Adrenal gland (tissue), 5 donors: ENCODE results near the gene PHACTR2.

ENCODE experiments used
- POLR2A ChIP-seq, 2 donors: fragments of 450-650 bp; IDR thresholded peaks; one replicate each; pipeline ENCODE4 v1.6.1; 2017; ENCODE audit warnings: antibody characterized with exemption in 2 of 2, mild to moderate bottlenecking in 2 of 2, moderate library complexity in 1 of 2
- TF ChIP-seq, protein P1 (sequence below), 6 experiments: fragments of 450-650 bp in 4 of 6; fragments of 200-600 bp in 2 of 6; sonication (generic) in 1 of 6; IDR thresholded peaks; 1 replicate in 5 of 6; 2 replicates in 1 of 6; pipeline versions ENCODE4 v1.5.1 to v1.8.0; 2016 to 2021; ENCODE audit warnings: antibody characterized with exemption in 6 of 6, mild to moderate bottlenecking in 2 of 6, moderate library complexity in 1 of 6
- donor health status: DM: no; HTN: no; CAD: no.

DNA sequence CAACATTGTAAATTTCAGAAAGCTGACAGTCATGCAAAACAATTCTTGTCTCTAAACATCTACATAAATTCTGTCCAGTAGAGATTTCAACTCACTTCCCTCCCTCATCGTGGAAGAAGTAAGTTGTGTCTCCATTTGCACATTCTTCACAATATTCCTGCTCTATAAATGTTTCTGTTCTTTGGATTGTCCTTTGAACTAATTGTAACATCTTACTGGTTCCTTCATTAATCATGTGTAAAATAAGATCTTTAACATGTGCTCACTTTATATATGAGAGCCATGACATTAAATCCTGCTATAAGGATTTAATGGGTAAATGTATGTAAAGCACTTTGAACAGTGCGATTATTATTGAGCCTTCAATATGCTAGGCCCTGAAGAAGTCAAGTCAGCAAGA, 158.4 kb downstream of the PHACTR2 start:
- TF ChIP-seq, protein P1, sequence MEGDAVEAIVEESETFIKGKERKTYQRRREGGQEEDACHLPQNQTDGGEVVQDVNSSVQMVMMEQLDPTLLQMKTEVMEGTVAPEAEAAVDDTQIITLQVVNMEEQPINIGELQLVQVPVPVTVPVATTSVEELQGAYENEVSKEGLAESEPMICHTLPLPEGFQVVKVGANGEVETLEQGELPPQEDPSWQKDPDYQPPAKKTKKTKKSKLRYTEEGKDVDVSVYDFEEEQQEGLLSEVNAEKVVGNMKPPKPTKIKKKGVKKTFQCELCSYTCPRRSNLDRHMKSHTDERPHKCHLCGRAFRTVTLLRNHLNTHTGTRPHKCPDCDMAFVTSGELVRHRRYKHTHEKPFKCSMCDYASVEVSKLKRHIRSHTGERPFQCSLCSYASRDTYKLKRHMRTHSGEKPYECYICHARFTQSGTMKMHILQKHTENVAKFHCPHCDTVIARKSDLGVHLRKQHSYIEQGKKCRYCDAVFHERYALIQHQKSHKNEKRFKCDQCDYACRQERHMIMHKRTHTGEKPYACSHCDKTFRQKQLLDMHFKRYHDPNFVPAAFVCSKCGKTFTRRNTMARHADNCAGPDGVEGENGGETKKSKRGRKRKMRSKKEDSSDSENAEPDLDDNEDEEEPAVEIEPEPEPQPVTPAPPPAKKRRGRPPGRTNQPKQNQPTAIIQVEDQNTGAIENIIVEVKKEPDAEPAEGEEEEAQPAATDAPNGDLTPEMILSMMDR (IDR thresholded peaks at IDR 0.05): no peak
- no peak for TF ChIP-seq POLR2A (IDR thresholded peaks at IDR 0.05)
